SK-N-DZ (cell line): Measurements from ENCODE around the gene PROC.
A peak's percentile ranks its signal among the peaks of the same experiment; 100 is the strongest.
"Not testable (repeated sequence)": the region's sequence is repeated elsewhere in the genome, so short reads cannot be mapped to it uniquely, and the experiment has no call there.

Experiments
- DNase-seq: peaks from one replicate; pipeline ENCODE4 v3.0.0-alpha.2; 2015; ENCODE audit warnings: low spot score

PROC gene

DNA sequence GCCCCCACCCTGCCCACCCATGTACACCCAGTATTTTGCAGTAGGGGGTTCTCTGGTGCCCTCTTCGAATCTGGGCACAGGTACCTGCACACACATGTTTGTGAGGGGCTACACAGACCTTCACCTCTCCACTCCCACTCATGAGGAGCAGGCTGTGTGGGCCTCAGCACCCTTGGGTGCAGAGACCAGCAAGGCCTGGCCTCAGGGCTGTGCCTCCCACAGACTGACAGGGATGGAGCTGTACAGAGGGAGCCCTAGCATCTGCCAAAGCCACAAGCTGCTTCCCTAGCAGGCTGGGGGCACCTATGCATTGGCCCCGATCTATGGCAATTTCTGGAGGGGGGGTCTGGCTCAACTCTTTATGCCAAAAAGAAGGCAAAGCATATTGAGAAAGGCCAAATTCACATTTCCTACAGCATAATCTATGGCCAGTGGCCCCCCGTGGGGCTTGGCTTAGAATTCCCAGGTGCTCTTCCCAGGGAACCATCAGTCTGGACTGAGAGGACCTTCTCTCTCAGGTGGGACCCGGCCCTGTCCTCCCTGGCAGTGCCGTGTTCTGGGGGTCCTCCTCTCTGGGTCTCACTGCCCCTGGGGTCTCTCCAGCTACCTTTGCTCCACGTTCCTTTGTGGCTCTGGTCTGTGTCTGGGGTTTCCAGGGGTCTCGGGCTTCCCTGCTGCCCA is 9.3 kb downstream of the PROC start:
- no peak for DNase-seq

DNA sequence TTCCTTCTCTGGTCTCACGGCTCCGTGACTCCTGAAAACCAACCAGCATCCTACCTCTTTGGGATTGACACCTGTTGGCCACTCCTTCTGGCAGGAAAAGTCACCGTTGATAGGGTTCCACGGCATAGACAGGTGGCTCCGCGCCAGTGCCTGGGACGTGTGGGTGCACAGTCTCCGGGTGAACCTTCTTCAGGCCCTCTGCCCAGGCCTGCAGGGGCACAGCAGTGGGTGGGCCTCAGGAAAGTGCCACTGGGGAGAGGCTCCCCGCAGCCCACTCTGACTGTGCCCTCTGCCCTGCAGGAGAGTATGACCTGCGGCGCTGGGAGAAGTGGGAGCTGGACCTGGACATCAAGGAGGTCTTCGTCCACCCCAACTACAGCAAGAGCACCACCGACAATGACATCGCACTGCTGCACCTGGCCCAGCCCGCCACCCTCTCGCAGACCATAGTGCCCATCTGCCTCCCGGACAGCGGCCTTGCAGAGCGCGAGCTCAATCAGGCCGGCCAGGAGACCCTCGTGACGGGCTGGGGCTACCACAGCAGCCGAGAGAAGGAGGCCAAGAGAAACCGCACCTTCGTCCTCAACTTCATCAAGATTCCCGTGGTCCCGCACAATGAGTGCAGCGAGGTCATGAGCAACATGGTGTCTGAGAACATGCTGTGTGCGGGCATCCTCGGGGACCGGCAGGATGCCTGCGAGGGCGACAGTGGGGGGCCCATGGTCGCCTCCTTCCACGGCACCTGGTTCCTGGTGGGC is 10.0 kb downstream of the PROC start:
- no peak for DNase-seq

DNA sequence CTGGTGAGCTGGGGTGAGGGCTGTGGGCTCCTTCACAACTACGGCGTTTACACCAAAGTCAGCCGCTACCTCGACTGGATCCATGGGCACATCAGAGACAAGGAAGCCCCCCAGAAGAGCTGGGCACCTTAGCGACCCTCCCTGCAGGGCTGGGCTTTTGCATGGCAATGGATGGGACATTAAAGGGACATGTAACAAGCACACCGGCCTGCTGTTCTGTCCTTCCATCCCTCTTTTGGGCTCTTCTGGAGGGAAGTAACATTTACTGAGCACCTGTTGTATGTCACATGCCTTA is 10.5 kb downstream of the PROC start:
- no peak for DNase-seq

DNA sequence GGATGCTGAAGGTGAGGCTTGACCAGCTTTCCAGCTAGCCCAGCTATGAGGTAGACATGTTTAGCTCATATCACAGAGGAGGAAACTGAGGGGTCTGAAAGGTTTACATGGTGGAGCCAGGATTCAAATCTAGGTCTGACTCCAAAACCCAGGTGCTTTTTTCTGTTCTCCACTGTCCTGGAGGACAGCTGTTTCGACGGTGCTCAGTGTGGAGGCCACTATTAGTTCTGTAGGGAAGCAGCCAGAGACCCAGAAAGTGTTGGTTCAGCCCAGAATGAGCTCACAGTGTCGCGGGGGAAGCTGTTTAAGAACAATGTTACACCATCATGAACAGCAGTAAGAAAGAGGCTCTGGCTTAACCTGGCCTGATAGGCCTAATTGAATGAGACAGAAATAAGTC is 11.1 kb downstream of the PROC start:
- DNase-seq = no peak

DNA sequence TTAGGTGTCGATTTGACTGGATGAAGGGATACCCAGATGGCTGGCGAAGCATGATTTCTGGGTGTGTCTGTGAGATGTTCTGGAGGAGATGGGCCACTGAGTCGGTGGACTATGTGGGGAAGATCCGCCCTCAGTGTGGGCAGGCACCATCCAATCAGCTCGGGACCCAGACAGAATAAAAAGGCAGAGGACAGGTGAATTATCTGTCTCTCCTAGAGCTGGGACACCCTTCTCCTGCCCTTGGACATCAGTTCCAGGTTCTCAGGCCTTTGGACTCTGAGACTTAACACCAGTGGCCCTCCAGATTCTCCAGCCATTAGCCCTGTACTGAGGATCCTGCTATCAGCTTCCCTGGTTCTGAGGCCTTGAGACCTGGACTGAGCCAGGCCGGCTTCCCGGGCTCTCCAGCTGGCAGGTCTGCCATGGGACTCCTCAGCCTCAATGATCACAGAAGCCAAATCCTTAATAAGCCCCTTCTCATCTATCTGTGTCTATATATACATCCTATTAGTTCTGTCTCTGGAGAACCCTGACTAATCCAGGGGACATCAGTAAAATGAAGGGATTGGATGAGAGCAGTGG is 11.7 kb downstream of the PROC start:
- DNase-seq = no peak

DNA sequence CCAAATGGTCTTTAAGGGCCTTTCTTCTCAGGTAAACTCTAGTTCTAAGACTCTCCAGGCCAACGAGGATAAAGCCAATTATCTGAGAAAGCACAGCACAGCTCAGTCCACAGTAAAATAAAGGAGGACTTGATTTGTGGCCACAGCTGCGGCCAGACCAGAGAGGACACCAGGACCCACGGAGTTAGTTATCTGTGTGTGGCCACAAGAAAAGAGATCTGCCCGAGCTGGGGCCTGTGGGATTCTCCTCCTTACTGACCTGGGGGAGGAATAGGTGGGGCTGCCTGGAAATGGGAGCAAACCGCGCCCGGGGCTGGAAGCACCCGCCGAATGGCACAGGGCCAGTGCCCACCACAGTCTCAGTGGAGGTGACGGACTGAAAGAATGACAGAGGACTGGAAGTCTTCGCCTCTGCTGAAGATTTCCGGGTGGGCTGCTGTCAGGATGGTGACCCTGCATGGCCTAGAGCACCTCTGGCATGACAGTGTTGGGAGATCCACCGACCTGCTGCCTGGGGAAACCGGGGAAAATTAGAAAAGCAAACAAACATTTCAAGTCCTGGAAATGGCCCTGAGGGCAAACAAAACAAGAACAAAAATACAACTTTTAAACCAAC is 13.3 kb downstream of the PROC start:
- no peak for DNase-seq

DNA sequence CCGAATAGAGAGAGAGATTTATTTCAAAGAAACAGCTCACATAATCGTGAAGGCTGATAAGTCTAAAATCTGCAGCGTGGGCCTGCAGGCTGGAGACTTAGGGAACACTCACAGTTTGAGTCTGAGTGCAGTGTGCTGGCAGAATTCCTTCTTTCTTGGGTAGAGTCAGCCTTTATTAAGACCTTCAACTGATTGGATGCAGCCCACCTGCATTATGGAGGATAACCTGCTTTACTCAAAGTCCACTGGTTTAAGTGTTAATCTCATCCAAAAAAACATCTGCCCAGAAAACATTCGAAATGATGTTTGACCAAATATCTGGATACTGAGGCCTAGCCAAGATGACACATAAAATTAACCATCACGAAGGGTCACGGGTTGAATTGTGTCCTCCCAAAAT is 16.3 kb downstream of the PROC start:
- DNase-seq = no peak

DNA sequence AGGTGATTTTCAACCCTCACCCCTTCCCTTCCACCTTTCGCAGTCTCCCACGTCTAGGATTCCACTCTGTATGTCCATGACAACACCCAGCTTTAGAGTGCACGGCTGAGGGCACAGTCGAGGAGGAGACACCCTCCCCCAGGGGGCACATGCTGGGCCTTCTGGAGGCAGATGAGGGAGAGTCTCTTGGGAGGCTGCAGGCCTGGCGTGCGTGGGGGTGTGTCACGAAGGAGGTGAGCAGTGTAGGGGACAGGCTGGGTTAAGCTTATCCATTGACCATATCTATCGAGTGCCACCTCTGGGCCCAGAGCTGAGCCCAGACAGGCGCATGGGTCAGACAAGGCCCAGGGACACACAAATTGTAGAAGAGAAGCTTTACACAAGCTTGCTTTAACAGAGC is 18.8 kb downstream of the PROC start:
- no peak for DNase-seq

DNA sequence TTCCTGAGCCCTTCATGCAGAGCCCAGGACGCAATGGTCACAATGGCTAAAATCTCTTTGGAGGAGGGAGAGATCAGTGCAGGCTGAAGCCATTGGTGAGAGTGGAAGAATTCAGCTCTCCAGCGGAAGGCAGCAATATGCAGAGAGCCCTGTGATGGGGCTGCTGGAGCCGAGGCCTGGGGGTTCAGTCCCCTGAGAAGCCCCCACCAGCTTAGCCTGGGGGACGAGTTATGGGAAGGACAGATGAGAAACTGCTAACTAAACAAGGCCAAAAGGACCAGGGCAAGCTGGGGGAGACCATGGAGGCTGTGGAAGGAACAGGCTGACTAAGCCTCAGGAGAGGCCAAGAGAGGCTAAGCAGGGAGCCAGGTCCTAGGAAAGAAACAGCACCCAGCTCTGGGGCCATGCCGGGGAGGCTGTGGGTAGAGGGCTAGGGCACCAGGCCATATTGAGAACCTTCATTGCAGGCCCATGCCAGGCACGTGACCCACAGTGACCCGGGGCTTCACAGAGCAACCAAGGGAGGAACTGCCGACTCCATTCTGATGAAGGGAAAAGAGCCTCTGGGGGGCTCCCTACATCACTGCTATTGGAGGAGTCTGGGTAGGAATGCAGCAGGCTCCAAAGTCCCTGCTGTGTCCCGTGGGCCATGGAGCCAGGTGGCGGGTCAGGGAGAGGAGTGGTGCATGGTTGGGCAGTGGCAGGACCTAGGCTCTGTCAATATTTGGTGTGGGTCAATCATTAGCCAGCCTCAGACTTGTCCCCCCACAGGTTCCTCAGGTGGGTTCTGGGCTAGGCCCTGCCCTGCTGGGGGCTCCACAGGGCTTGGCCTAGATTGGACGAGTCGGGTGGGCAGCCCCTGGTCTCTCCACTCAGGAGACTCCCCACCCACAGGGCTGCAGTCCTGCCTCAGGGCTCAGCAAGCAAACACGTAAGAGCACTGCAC is 19.8 kb downstream of the PROC start:
- no peak for DNase-seq

DNA sequence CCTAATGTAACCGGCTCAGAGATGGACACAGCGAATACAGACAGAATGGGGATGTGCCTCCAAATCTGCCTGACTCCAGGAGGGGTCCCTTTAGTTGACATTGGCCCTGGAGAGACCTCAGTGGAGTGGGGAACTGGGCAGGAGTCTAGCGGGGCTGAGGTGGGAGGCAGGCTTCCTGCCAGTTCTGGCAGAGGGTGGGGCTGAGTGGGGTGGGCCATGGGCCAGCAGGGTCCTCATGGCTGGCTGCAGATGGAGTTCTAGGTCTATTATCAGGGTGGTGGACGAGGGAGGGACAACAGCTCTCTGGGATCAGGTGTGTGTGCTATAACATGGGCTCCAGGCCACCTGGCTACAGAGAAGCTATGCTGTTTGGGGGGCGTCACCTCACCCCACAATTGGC is 21.1 kb downstream of the PROC start:
- no peak for DNase-seq

DNA sequence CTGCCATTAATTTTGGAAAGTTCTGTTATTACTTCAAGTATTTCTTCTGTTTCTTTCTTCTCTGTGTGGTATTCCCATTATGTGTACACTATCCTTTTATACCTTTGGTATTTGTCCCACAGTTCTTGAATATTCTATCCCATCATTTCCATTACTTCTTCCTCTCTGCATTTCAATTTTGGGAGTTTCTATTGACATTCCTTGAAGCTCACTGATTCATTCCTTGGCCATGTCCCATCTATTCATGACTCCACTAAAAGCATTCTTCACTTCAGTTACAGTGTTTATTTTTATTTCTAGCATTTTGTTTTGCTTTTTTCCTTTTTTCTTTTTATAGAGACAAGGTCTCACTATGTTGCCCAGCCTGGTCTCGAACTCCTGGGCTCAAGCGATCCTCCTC is 30.3 kb downstream of the PROC start:
- no peak for DNase-seq

DNA sequence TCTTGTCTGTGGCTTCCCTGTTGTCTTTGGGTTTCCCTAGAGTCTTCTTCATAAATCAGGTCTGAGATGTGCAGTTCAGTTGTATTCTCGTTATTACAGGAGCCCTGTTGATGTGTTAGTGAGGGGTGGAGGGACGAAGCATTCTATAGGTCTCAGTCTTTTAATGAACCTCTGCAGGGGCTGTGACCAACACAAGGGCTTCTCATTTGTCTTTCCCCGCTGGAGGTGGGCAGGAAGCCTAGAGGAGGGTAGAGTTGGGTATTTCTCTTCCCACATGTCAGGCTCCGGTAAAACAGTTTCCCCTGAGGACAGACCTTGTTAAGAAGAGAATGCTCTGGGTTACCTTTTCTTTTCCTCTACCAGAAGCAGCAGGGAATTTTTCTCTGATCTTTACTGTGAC is 31.2 kb downstream of the PROC start:
- no peak for DNase-seq

DNA sequence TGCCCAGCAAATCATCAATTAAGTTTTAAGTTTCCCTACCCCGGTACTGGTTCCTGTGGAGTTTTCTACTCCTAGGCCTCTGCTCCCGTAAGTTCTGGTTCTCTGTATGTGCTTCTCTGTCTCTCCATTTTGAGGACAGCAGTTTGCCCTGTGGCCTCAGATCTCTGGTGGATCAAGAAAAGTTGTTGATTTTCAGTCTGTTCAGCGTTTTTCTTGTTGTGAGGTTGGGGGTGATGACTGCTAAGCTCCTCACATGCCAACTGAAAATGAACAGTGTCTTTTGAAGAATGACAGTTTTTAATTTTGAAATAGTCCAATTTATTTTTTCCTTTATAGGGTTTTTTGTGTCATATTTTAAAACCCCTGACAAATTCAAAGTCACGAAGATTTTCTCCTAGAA is 31.7 kb downstream of the PROC start:
- no peak for DNase-seq

DNA sequence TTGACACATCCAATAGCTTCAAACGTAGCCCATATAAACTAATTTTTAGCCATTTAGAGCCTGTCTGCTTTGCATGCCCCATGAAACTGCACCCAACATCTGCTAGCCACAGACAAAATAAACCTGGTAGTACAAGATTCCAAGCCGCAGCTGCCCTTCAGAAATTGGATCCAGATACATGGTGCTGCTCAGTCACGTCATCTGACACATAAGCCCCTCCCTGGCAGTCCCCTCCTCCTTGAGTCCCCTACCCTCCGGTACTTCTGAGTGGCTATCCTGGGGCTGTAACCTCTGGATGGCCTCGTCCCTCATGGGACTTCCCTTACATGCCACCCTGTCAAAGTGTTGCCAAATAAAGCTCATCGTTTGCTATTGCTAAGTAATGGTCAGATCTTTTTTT is 33.8 kb downstream of the PROC start:
- DNase-seq = peak; percentile 17

DNA sequence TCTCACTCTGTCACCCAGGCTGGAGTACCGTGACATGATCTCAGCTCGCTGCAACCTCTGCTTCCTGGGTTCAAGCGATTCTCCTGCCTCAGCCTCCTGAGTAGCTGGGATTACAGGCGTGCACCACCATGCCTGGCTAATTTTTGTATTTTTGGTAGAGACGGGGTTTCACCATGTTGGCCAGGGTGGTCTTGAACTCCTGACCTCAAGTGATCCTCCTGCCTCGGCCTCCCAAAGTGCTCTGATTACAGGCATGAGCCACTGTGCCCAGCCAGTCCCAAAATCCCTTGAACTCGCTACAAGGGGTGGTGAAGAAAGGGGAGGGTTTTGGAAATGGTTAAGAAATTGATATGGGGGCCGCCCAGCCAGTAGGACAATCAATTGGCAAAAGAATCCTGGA is 34.2 kb downstream of the PROC start:
- not testable (repeated sequence) for DNase-seq

DNA sequence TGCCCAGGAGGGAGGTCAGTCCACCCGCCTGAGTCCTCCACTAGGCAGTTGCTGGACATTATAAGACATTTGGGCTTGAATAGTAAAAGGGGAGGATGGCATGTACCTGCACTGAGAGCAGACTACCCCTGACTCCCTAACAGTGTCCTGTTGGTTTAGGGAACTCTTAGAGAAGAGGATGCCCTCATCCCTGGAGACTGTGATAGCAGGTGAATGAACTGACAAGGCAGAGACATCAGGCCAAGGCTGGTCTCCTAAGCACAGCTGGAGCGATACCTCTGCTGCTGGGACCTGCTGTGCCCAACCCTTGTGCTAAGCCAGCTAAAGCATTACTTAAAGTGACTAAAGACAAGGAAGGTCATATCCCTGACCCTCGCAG is 34.8 kb downstream of the PROC start:
- DNase-seq = no peak

DNA sequence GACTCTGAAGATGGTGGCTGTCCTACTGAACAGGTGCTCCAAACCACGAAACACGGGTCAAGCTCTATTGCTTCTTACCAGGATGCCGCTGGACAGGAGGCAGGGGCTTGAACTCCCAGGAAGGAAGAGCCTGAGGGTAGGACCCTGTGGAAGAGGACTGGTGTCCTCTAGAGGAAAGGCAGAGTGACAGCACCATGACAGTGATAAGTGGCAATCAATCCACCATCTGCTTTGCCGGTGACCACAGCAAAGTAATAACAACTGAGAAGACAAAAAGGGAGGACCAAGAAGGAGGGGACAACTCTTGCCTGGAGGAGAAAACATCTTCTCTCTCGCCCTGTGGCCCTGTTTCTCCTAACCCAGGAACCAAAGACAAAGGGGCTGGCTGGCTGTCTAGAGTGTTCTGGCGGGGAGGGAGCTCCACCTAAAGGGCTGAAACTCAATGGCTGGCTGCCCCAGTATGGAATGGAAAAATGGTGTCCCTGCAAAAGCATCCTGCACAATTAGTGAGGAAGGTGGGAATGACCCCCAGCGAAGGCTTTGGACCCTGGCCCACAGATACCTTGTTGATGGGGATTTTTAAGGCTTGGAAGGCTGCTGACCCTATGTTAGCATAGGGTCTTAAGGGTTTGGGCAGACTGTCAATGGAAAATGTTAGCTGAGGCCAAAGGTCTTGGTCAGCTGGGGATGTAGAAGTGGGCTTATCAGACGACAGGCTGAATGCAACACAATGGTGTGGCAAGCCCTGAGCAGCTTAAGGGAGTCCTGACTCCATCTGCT is 35.4 kb downstream of the PROC start:
- DNase-seq = peak; percentile 36

DNA sequence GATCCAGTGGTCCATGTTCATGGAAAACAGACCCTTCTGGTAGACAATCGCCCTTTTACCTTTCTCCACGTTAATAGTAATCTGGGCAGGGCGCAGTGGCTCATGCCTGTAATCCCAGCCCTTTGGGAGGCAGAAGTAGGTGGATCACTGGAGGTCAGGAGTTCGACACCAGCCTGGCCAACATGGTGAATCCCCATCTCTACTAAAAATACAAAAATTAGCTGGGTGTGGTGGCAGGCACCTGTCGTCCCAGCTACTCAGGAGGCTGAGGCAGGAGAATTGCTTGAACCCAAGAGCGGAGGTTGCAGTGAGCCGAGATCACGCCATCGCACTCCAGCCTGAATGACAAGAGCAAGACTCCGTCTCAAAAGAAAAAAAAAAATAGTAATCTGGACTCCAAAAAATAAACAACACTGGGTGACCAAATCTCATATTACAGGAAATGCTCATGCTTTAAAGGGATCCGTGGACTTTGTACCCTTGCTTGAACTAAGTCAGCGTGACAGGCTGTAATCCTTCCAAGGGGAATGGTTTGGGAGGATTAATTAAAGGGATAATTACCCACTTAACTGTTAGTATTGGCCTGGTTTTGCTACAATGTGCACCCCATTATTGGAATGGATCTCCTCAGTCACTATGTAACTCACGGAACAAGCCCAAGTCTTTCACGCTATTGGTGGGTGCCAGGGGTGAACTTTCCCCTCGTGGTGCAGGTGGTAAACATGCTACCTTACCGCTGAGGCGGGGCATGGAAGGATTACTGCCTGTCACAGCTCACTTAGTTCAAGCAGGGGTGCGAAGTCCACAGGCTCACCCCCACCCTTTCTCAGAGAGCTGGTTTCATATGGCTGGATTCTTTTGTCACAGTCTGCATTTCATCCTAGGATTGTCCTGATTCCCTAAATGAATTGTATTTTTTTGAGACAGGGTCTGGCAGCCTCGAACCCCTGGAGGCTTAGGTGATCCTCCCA is 36.7 kb downstream of the PROC start:
- no peak for DNase-seq

DNA sequence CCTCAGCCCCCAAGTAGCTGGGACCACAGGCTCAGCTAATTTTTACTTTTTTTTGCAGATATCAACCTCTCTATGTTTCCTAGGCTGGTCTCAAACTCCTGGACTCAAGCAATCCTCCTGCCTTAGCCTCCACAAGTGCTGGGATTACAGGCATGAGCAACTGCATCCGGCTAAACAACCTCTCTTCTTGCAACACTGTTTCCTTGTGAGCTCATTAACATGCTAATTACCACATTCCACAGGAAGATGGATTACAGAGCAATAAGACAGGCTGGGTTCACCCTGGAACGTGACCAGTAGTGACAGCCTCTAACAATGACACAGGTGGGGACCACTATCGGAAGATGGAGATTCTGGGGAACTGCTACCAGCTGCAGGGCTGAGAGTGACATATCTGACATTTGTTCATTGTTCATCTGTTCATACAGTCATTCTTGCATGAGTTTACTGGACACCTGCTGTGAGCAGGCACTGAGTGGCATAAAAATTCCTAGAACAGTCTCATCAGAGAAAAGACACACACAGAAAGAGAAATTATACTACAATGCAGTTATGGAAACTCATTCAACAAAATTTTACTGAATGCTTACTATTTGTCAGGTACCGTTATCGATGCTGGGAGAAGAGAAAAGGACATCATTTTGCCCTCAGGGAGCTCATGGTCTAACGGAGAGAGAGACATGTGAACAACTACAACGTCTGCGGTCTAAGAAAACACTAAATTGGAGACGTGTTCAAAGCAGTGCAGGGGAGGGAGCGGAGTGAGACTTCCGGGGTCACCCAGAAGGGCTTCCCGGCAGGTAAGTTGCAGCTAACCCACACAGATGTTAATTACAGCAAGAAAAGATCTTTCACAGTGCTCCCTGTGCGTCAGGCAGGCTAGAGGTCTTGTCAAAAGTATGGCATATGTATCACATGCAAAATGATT is 37.6 kb downstream of the PROC start:
- no peak for DNase-seq
